H1 (cell line): ENCODE results near the gene DAND5. TPM values are rescaled to one million over a fixed set of nuclear protein-coding genes. Genes with fewer than 3 reads are reported as not detected.

Experiments used
- CTCF ChIA-PET: fragments of 300-600 bp; sonication (Branson Sonifier 250); formaldehyde crosslinking; loops from one replicate; lab custom pipeline; 2021; ENCODE audit not compliant: partially characterized antibody; lab: Charles Lee
- POLR2A ChIA-PET: fragments of 300-600 bp; sonication (Branson Sonifier 250); formaldehyde crosslinking; loops from one replicate; lab custom pipeline; 2021; ENCODE audit warnings: inconsistent platforms; ENCODE audit not compliant: partially characterized antibody; lab: Charles Lee
- DNase-seq, 2 experiments: peaks; one replicate each; pipeline versions ENCODE4 v3.0.0 to v3.0.0-alpha.2; 2010 to 2022; ENCODE audit warnings: low spot score in 2 of 2, low read depth in 1 of 2, mixed read lengths in 1 of 2
- FAIRE-seq: peaks from 2 replicates; lab custom pipeline; 2011; peaks lifted over from hg19 to GRCh38; lab: Jason Lieb, UNC
- H2AFZ ChIP-seq: 2 replicates; pipeline ENCODE4 v1.8.1; 2012; ENCODE audit warnings: low read length, inconsistent platforms
- H2AK5ac ChIP-seq: 2 replicates; pipeline ENCODE4 v1.6.1; 2013; ENCODE audit warnings: low read depth, low read length
- H2BK120ac ChIP-seq: replicated peaks from 2 replicates; pipeline ENCODE3; 2013; ENCODE audit warnings: low read depth, low read length, inconsistent platforms
- H2BK12ac ChIP-seq: 2 replicates; pipeline ENCODE4 v1.6.1; 2013; ENCODE audit warnings: low read depth, low read length
- H2BK15ac ChIP-seq: 2 replicates; pipeline ENCODE4 v1.6.1; 2013; ENCODE audit warnings: low read length
- H2BK20ac ChIP-seq: 2 replicates; pipeline ENCODE4 v1.6.1; 2013; ENCODE audit warnings: low read length
- H2BK5ac ChIP-seq: 2 replicates; pipeline ENCODE4 v1.6.1; 2013; ENCODE audit warnings: low read depth, low read length
- H3K14ac ChIP-seq: 2 replicates; pipeline ENCODE4 v1.6.1; 2013; ENCODE audit warnings: inconsistent platforms; ENCODE audit not compliant: insufficient read length
- H3K18ac ChIP-seq: 2 replicates; pipeline ENCODE4 v1.6.1; 2013; ENCODE audit warnings: low read length; ENCODE audit errors: extremely low read depth
- H3K23ac ChIP-seq: 2 replicates; pipeline ENCODE4 v1.6.1; 2013; ENCODE audit warnings: inconsistent platforms; ENCODE audit not compliant: insufficient read length
- H3K23me2 ChIP-seq: 2 replicates; pipeline ENCODE4 v1.6.1; 2013; ENCODE audit warnings: low read depth, low read length
- H3K27ac ChIP-seq: 2 replicates; pipeline ENCODE4 v1.6.1; 2011; ENCODE audit warnings: low read depth, low read length, inconsistent platforms
- H3K27me3 ChIP-seq, 4 experiments: replicated peaks in 1 of 4; 1 replicate in 1 of 4; 2 replicates in 3 of 4; pipeline versions ENCODE4 v1.6.1 to v1.8.1; 2011 to 2013; ENCODE audit warnings: low read length in 3 of 4, mild to moderate bottlenecking in 3 of 4, inconsistent platforms in 2 of 4, mixed read lengths in 2 of 4, moderate library complexity in 1 of 4; ENCODE audit not compliant: control insufficient read depth in 3 of 4, insufficient read depth in 3 of 4; ENCODE audit errors: extremely low read depth in 1 of 4
- H3K36me3 ChIP-seq, 4 experiments: 2 replicates each; pipeline versions ENCODE4 v1.6.1 to v1.8.1; 2011 to 2013; ENCODE audit warnings: mild to moderate bottlenecking in 4 of 4, low read length in 3 of 4, moderate library complexity in 2 of 4, control low read depth in 1 of 4, inconsistent platforms in 1 of 4; ENCODE audit not compliant: insufficient read depth in 4 of 4, control insufficient read depth in 2 of 4
- H3K4ac ChIP-seq: replicated peaks from 2 replicates; pipeline ENCODE3; 2013; ENCODE audit warnings: low read length, low read depth, mixed read lengths, inconsistent platforms; ENCODE audit not compliant: insufficient read length
- H3K4me1 ChIP-seq, 4 experiments: replicated peaks in 1 of 4; 1 replicate in 1 of 4; 2 replicates in 3 of 4; pipeline versions ENCODE4 v1.6.1 to v1.8.1; 2011 to 2013; ENCODE audit warnings: low read length in 3 of 4, inconsistent platforms in 2 of 4, mixed read lengths in 1 of 4; ENCODE audit not compliant: insufficient read depth in 4 of 4, control insufficient read depth in 3 of 4
- H3K4me2 ChIP-seq, 2 experiments: 2 replicates each; pipeline versions ENCODE4 v1.6.1 to v1.8.1; 2011 to 2013; ENCODE audit warnings: low read depth in 2 of 2, low read length in 2 of 2, control low read depth in 1 of 2, inconsistent platforms in 1 of 2, mild to moderate bottlenecking in 1 of 2; ENCODE audit not compliant: insufficient read depth in 1 of 2
- H3K4me3 ChIP-seq, 4 experiments: fragments of 200-600, 300-600 bp in 1 of 4; sonication (generic), shearing (Covaris generic), sonication (Bioruptor Twin) in 1 of 4; 2 replicates each; pipeline versions ENCODE4 v1.5.1 to v1.8.1; 2011 to 2016; ENCODE audit warnings: low read length in 4 of 4, low read depth in 3 of 4, control low read depth in 2 of 4, inconsistent platforms in 2 of 4, mild to moderate bottlenecking in 2 of 4, mixed read lengths in 1 of 4, moderate library complexity in 1 of 4; ENCODE audit not compliant: insufficient read depth in 2 of 4; ENCODE audit errors: extremely low read depth in 1 of 4
- H3K56ac ChIP-seq: replicated peaks from 2 replicates; pipeline ENCODE3; 2013; ENCODE audit warnings: low read depth, mild to moderate bottlenecking, mixed read lengths, low read length, inconsistent platforms; ENCODE audit not compliant: insufficient read length
- H3K79me1 ChIP-seq: 2 replicates; pipeline ENCODE4 v1.6.1; 2013; ENCODE audit warnings: low read depth, low read length, control low read depth
- H3K79me2 ChIP-seq, 2 experiments: 2 replicates each; pipeline versions ENCODE4 v1.6.1 to v1.8.1; 2012 to 2013; ENCODE audit warnings: low read length in 2 of 2, mild to moderate bottlenecking in 2 of 2, inconsistent platforms in 1 of 2; ENCODE audit not compliant: insufficient read depth in 2 of 2, control insufficient read depth in 1 of 2
- H3K9ac ChIP-seq, 4 experiments: replicated peaks in 1 of 4; 1 replicate in 1 of 4; 2 replicates in 3 of 4; pipeline versions ENCODE4 v1.6.1 to v1.8.1; 2011 to 2013; ENCODE audit warnings: low read depth in 3 of 4, low read length in 3 of 4, control low read depth in 2 of 4, mild to moderate bottlenecking in 2 of 4, moderate library complexity in 2 of 4, inconsistent platforms in 1 of 4; ENCODE audit errors: extremely low read depth in 1 of 4
- H3K9me3 ChIP-seq, 2 experiments: 2 replicates each; pipeline versions ENCODE4 v1.6.1 to v1.8.1; 2012 to 2013; ENCODE audit warnings: mild to moderate bottlenecking in 2 of 2, moderate library complexity in 2 of 2, control low read depth in 1 of 2, inconsistent platforms in 1 of 2, low read depth in 1 of 2, low read length in 1 of 2, mixed read lengths in 1 of 2; ENCODE audit not compliant: insufficient read depth in 2 of 2
- H4K20me1 ChIP-seq, 2 experiments: replicated peaks in 1 of 2; 2 replicates each; pipeline versions ENCODE3 to v1.8.1; 2011 to 2013; ENCODE audit warnings: inconsistent platforms in 2 of 2, low read length in 2 of 2, mild to moderate bottlenecking in 1 of 2; ENCODE audit not compliant: insufficient read depth in 2 of 2, control insufficient read depth in 1 of 2
- H4K5ac ChIP-seq: 2 replicates; pipeline ENCODE4 v1.6.1; 2013; ENCODE audit warnings: low read length, low read depth, mixed read lengths, inconsistent platforms; ENCODE audit not compliant: insufficient read length
- H4K8ac ChIP-seq: 2 replicates; pipeline ENCODE4 v1.8.0; 2013; ENCODE audit warnings: mild to moderate bottlenecking, moderate library complexity, low read length, inconsistent platforms; ENCODE audit not compliant: insufficient read depth; ENCODE audit errors: extremely low read depth
- H4K91ac ChIP-seq: replicated peaks from 2 replicates; pipeline ENCODE3; 2013; ENCODE audit warnings: low read length, mixed read lengths, inconsistent platforms; ENCODE audit not compliant: insufficient read length
- CHD2 ChIP-seq: IDR thresholded peaks from 2 replicates; pipeline ENCODE4 v1.6.1; 2012; ENCODE audit warnings: low read length, improper control_type of control experiment
- EP300 ChIP-seq, 2 experiments: IDR thresholded peaks; 1 replicate in 1 of 2; 2 replicates in 1 of 2; pipeline ENCODE4 v1.6.1; 2011 to 2012; ENCODE audit warnings: low read depth in 2 of 2, low read length in 2 of 2, mild to moderate bottlenecking in 2 of 2, borderline replicate concordance in 1 of 2, inconsistent platforms in 1 of 2, moderate library complexity in 1 of 2
- RAD21 ChIP-seq, 2 experiments: IDR thresholded peaks in 1 of 2; conservative IDR thresholded peaks in 1 of 2; 2 replicates each; pipeline ENCODE4 v1.6.1; 2011; ENCODE audit warnings: low read depth in 2 of 2, low read length in 2 of 2, improper control_type of control experiment in 1 of 2, inconsistent platforms in 1 of 2, mild to moderate bottlenecking in 1 of 2, moderate library complexity in 1 of 2
- WGBS, 2 experiments: shearing (Covaris generic) in 1 of 2; methylation state at CpG; one replicate each; pipeline versions ENCODE4 v1.1.6 to v1.1.7; 2013 to 2015; ENCODE audit warnings: low lambda C conversion rate in 2 of 2, mixed read lengths in 2 of 2, inconsistent platforms in 1 of 2, low coverage in 1 of 2, missing lambda C conversion rate in 1 of 2; ENCODE audit not compliant: insufficient replicate concordance in 2 of 2, insufficient coverage in 1 of 2, insufficient read length in 1 of 2; ENCODE audit errors: extremely low coverage in 1 of 2, missing lambda C conversion rate in 1 of 2; 5-methylcytosine and 5-hydroxymethylcytosine counted together
- polyA plus RNA-seq, 7 experiments: library from polyadenylated mRNA; depleted of rRNA in 3 of 7; stranded (reverse) in 5 of 7; unstranded in 2 of 7; fragments of >200 nt in 5 of 7; fragments of 200-250 nt in 2 of 7; gene quantifications; 1 replicate in 5 of 7; 2 replicates in 1 of 7; 4 replicates in 1 of 7; pipeline versions ENCODE4 v1.2.1 to v1.2.3, GENCODE V29; 2011 to 2013; ENCODE audit warnings: missing spikeins in 2 of 7, mixed read lengths in 2 of 7
- total RNA-seq: library from RNA; stranded (reverse); fragmentation: NEBNext Ultra II Directional; extraction: Animal tissue kit (Norgen Biotek cat#: 25700); gene quantifications from 2 replicates; pipeline ENCODE4 v1.2.1, GENCODE V29; 2021

The DAND5 gene
- total and polyA plus RNA-seq, 2 of the 8 experiments (the other 6 are each of a cell fraction or from before 2014, with no cell fraction given), result 0.14 to 0.17 TPM

DNA sequence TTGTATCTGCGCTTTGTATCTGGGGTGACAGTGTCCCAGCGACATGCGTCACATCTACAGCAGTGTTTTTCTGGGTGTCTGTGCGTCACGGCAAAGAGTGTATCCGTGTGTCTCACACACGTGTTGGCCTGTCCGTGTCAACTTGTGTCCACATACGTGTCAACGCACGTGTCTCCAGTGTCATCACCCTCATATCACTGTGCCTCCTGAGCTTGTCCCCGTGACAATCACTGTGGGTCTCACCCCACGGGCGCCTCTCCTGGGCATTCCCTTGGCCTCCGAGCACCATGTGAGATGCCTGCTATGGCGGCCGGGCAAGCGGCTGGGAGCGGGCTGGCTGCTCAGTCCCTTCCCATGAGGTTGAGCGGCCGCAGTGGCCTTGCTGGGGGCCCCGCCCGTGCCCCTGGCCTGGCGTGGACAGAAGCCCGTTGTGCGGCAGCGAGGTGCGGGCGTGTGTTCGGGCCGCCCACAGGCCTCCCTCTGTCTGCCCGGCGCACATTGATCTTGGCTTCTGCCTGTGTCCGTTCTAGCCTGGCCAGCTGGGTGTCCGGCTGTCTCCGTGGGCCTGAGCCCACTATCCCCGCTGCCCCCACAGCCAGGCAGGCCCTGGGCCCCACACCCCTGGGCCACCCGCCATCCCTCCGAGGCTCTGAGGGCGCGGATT, 32.3 kb downstream of the DAND5 start:
- H3K36me3 ChIP-seq, result no peaks in the 10 kb centered on the region
- H2BK120ac ChIP-seq, result no peak overlapping the region
- no peak overlapping the region for H3K4me2 ChIP-seq
- H3K27me3 ChIP-seq, result peaks cover 21 to 94% (median 74%) of the 10 kb centered on the region in 4 experiments
- H2BK5ac ChIP-seq, result no peak overlapping the region
- no peaks in the 10 kb centered on the region for H3K9me3 ChIP-seq
- 0 out of 2 replicates have a peak overlapping the region, but pooled peaks have one; percentile 61 for H2BK20ac ChIP-seq
- H4K8ac ChIP-seq, result no peak overlapping the region
- peaks cover 6 to 15% of the 10 kb centered on the region in 2 experiments for H4K20me1 ChIP-seq
- no peak overlapping the region for H3K18ac ChIP-seq
- ChIA-PET CTCF (interaction anchor here (0.6 to 12.9 kb wide), 11 partner anchors 9 to 94 kb away, joined by 3 to 175 read pairs (median 3); no protein-coding TSS in a partner anchor), POLR2A (interaction anchor here (1.2 to 1.4 kb wide), 2 partner anchors 45 to 88 kb away, joined by 4 read pairs; partner anchors contain the start of gene GADD45GIP1)
- H2BK12ac ChIP-seq, result peak overlapping the region; percentile 45; the same call in 1 of the 2 replicates
- H2AFZ ChIP-seq, result no peak overlapping the region
- no peak for FAIRE-seq
- peak overlapping the region; percentile 57; the same call in 1 of the 2 replicates for H2AK5ac ChIP-seq
- DNase-seq, result no peak
- no peaks in the 10 kb centered on the region for H3K79me2 ChIP-seq
- H3K4ac ChIP-seq, result no peak overlapping the region
- no peak overlapping the region for H3K56ac ChIP-seq
- WGBS, 2 experiments, result 86% methylated on average over 35 of the region's 41 CpGs; no CpG with 5 or more reads in 1 of the 2 experiments
- H3K79me1 ChIP-seq, result no peaks in the 10 kb centered on the region
- no peaks in the 10 kb centered on the region for H3K23me2 ChIP-seq
- H4K91ac ChIP-seq, result no peak overlapping the region
- peaks cover 0 to 1% (median 0%) of the 10 kb centered on the region in 4 experiments; a peak in 3 of 7 replicates for H3K4me1 ChIP-seq
- H3K9ac ChIP-seq, result no peak overlapping the region
- H3K27ac ChIP-seq, result no peak overlapping the region
- no peak for TF ChIP-seq CHD2
- no peak for TF ChIP-seq RAD21 (IDR thresholded peaks at IDR 0.05 in 1 of 2, conservative IDR thresholded peaks at IDR 0.05 in 1 of 2; ENCODE audit: low read depth in 2 of 2, low read length in 2 of 2)
- TF ChIP-seq EP300 (IDR thresholded peaks at IDR 0.05; ENCODE audit: borderline replicate concordance in 1 of 2, low read depth in 2 of 2, low read length in 2 of 2), result no peak
- H3K4me3 ChIP-seq, result no peak overlapping the region
- H3K14ac ChIP-seq, result no peak overlapping the region
- H4K5ac ChIP-seq, result no peak overlapping the region
- no peak overlapping the region for H2BK15ac ChIP-seq
- no peak overlapping the region for H3K23ac ChIP-seq
